PFSK-1 (cell line): ENCODE results near the gene HYAL3.

ENCODE experiments used
- FOXP2 ChIP-seq: optimal IDR thresholded peaks from 2 replicates; pipeline ENCODE3; 2011; ENCODE audit warnings: borderline replicate concordance, control low read depth, inconsistent platforms; ENCODE audit not compliant: insufficient read depth; ENCODE audit errors: extremely low read length, extremely low read depth
- POLR2AphosphoS5 ChIP-seq: IDR thresholded peaks from 2 replicates; pipeline ENCODE4 v1.6.1; 2012; ENCODE audit warnings: low read depth, mild to moderate bottlenecking, control low read depth, low read length, moderate library complexity
- SIN3A ChIP-seq: IDR thresholded peaks from 2 replicates; pipeline ENCODE4 v1.6.1; 2012; ENCODE audit warnings: mild to moderate bottlenecking, low read length, moderate library complexity, borderline replicate concordance; ENCODE audit not compliant: insufficient read depth
- TAF1 ChIP-seq: IDR thresholded peaks from 2 replicates; pipeline ENCODE4 v1.6.1; 2012; ENCODE audit warnings: low read length, control low read depth, borderline replicate concordance; ENCODE audit not compliant: insufficient read depth
- TF ChIP-seq, protein P1 (sequence below), 2 experiments: IDR thresholded peaks; 2 replicates each; pipeline versions ENCODE4 v1.6.1 to v1.8.0; 2011 to 2012; ENCODE audit warnings: low read depth in 2 of 2, low read length in 2 of 2, control low read depth in 1 of 2, inconsistent platforms in 1 of 2, mild to moderate bottlenecking in 1 of 2, moderate library complexity in 1 of 2; ENCODE audit not compliant: insufficient read depth in 1 of 2

The HYAL3 gene

DNA sequence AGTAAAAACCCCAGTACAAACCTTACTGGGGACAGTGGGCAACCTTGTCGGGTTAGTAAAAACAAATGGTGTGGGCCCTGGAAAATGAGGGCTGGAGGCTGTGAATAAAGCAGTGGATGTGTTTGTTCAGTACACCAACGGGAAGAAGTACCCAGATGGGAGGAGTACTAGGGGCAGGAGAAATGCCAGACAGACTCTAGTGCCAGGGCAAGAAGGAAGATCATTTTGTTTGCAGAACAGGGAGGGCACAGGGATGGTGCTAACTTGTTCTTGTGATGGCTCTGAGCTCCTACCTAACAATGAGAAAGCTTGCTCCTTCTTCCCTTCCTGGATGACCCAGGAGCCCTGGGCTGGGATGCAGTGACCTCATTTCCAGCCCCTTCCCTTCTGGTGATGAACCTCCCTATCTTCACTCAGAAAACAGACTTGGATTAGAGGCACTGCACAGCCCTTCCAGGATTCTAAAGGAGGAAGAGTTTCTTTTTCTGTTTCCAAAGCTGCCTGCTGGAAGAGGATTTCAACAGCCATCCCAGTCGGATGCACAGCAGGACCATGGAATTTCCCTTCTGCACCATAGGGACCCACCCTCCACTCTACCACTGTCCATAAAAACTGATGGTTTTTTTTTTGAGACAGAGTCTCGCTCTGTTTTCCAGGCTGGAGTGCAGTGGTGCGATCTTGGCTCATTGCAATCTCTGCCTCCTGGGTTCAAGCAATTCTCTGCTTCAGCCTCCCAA, 35.3 kb upstream of the HYAL3 start:
- TF ChIP-seq POLR2AphosphoS5: no peak
- no peak for TF ChIP-seq SIN3A
- no peak for TF ChIP-seq TAF1
- TF ChIP-seq FOXP2: no peak
- TF ChIP-seq, protein P1, sequence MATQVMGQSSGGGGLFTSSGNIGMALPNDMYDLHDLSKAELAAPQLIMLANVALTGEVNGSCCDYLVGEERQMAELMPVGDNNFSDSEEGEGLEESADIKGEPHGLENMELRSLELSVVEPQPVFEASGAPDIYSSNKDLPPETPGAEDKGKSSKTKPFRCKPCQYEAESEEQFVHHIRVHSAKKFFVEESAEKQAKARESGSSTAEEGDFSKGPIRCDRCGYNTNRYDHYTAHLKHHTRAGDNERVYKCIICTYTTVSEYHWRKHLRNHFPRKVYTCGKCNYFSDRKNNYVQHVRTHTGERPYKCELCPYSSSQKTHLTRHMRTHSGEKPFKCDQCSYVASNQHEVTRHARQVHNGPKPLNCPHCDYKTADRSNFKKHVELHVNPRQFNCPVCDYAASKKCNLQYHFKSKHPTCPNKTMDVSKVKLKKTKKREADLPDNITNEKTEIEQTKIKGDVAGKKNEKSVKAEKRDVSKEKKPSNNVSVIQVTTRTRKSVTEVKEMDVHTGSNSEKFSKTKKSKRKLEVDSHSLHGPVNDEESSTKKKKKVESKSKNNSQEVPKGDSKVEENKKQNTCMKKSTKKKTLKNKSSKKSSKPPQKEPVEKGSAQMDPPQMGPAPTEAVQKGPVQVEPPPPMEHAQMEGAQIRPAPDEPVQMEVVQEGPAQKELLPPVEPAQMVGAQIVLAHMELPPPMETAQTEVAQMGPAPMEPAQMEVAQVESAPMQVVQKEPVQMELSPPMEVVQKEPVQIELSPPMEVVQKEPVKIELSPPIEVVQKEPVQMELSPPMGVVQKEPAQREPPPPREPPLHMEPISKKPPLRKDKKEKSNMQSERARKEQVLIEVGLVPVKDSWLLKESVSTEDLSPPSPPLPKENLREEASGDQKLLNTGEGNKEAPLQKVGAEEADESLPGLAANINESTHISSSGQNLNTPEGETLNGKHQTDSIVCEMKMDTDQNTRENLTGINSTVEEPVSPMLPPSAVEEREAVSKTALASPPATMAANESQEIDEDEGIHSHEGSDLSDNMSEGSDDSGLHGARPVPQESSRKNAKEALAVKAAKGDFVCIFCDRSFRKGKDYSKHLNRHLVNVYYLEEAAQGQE (IDR thresholded peaks at IDR 0.05; ENCODE audit: insufficient read depth in 1 of 2, low read depth in 2 of 2, low read length in 2 of 2): no peak

DNA sequence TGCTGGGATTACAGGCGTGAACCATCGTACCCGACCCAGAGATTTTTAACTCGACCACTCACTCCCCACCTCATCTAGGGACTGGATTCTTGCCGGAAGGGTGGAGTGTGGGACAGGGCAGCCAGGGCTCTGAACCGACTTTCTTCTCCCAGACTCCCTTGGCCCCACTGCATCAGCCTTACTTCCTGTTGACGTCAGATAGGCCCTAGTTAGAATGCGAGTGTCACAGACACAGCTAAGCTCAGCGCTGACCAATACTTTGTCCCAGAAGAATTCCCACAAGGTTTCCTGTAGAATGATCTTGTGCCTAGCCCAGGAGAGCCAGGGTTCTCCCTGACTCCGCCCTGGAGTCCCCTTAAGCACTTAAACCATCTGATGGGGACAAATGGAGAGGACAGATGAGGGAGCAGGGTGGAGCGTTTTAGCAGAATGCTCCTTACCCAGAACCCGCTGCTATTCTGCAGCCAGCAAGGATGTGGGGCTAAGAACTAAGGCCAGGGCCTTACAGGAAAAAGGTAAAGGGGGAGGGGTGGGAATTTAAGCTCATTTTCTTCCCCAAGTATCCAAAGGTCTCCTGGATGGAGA, 34.6 kb upstream of the HYAL3 start:
- TF ChIP-seq POLR2AphosphoS5: no peak
- no peak for TF ChIP-seq SIN3A
- TF ChIP-seq FOXP2: no peak
- no peak for TF ChIP-seq TAF1
- TF ChIP-seq, protein P1 (IDR thresholded peaks at IDR 0.05; ENCODE audit: insufficient read depth in 1 of 2, low read depth in 2 of 2, low read length in 2 of 2): no peak

DNA sequence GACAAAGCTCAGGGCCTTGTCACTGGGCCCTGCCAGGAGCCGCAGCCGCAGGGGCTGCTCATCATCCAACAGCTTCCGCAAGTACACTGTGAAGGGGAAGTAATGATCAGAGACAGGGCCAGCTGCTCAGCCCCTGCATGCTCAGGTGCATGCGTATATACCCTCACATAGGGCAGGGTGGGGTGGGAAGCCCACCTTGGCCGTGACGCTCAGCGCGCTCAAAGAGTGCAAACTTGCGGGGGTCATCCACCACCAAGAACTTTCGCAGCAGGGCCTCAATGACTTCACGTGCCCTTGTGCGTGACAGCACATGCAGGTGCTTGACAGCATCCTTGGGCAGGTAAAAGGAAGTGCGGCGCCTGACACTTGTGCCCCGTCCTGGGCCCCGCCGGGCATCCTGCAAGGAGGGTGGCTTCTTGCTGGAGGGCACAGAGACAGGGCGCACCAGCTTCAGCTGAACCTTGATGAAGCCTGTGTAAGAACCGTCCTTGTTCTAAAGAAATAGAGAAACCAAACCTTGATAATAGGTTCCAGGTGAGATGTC, 32.2 kb upstream of the HYAL3 start:
- TF ChIP-seq FOXP2 (no peak), SIN3A (no peak), POLR2AphosphoS5 (no peak), TAF1 (no peak)
- TF ChIP-seq, protein P1 (IDR thresholded peaks at IDR 0.05; ENCODE audit: insufficient read depth in 1 of 2, low read depth in 2 of 2, low read length in 2 of 2): no peak

DNA sequence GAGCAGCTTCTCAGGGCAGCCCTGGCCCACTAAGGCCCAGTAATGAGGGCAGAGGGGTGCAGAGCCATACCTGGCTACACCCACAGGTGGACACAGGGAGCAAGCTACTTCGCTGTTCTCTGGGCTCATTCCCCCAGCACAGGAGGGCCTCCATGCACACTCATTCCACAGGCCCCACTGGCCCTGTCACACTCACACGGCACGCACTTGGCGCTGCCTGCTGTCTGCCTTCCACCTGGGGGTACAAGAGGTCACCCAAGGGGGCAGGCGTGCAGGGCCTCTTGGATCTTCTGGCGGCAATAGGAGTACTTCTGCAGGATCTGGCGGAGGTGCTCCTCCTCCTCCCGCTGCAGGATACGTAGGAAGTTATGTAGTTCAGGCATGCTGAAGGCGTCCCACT, 31.1 kb upstream of the HYAL3 start:
- no peak for TF ChIP-seq TAF1
- TF ChIP-seq SIN3A: no peak

DNA sequence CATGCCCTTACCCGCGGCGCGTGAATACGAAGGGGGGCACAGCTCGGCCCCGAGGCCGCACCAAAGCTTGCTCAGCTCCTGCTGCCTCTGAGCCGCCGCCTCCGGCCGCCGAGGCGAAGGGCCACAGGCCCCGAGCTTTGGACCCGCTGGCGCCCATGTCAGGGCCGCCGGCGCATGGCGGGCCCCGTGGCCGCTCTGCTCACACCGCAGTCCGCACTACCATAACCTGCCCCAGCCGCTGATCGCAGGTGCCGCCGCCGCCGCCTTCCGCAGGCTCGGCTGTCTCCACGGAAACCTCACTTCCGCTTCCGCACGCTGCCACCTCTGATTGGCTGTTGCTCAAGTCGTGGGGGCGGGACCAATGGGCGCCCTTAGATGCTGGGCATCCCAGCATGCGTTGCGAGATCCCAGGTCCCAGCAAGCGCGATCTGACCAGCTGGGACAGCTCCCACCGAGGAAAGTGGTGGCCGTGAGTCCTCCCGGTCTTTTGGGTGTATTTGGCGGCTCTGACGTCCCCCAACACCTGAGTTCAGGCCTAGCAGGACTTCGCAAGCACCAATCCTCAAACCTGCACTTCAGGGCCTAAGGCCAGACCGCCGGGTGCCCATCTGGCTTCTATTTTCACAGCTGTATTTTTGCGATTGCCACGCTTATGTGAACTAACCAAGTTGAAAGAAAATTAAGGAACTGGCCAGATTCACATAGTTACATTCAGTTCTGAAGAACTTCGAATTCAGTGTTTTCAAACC, 28.9 kb upstream of the HYAL3 start, which contains the start of gene TUSC2:
Gene TUSC2 (minus strand): TSS at position 281 of the 749 bp plus-strand sequence. CDS start 124 bp downstream, at position 157.
- TF ChIP-seq, protein P1 (IDR thresholded peaks at IDR 0.05; ENCODE audit: insufficient read depth in 1 of 2, low read depth in 2 of 2, low read length in 2 of 2): peak; percentile 53 to 54; a peak in 2 of 4 replicates
- TF ChIP-seq TAF1: peak; percentile 78; the same call in 1 of the 2 replicates
- TF ChIP-seq FOXP2: no peak
- peak; percentile 79 for TF ChIP-seq POLR2AphosphoS5
